HepG2 (cell line): ENCODE data around the gene HNRNPL. TPM values are rescaled to one million over a fixed set of nuclear protein-coding genes. Genes with fewer than 3 reads are reported as not detected.
"Not testable (repeated sequence)": the region's sequence is repeated elsewhere in the genome, so short reads cannot be mapped to it uniquely, and the experiment has no call there.

Source experiments
- ATAC-seq: fragments of 200-7000 bp; cut with Tn5 transposase; 3 replicates; pipeline ENCODE4 v1.9.1; 2020; ENCODE audit warnings: mild to moderate bottlenecking, moderate library complexity
- BruUV-seq: library from RNA; stranded (reverse); fragments of 400-500 nt; replicated peaks from 2 replicates; lab custom pipeline; 2021; lab: Mats Ljungman, UMichigan
- CTCF ChIA-PET: fragments of 300-600 bp; formaldehyde crosslinking; extraction: SDS; loops from one replicate; lab custom pipeline; 2021; ENCODE audit warnings: low total read pairs, inconsistent platforms, low intra/inter-chr PET ratio; lab: Yijun Ruan, JAX
- POLR2A ChIA-PET: fragments of 350-600 bp; sonication (Branson Sonifier 250); formaldehyde crosslinking; loops from one replicate; lab custom pipeline; 2020; ENCODE audit warnings: antibody characterized with exemption, inconsistent platforms; lab: Yijun Ruan, JAX
- DNase-seq: peaks from one replicate; pipeline ENCODE4 v3.0.0-alpha.2; 2015; ENCODE audit warnings: low spot score
- FAIRE-seq: peaks from 3 replicates; lab custom pipeline; 2011; peaks lifted over from hg19 to GRCh38; lab: Jason Lieb, UNC
- H2AFZ ChIP-seq: one replicate; pipeline ENCODE4 v1.6.1; 2011; ENCODE audit warnings: low read length, inconsistent platforms
- H3K27ac ChIP-seq: fragments of 300-600 bp; 3 replicates; pipeline ENCODE4 v1.8.0; 2011; ENCODE audit warnings: mixed run types, mild to moderate bottlenecking, mixed read lengths, low read length, inconsistent platforms; ENCODE audit not compliant: insufficient read depth; ENCODE audit errors: extremely low read length
- H3K27me3 ChIP-seq, 2 experiments: fragments of 200-600 bp in 1 of 2; 2 replicates in 1 of 2; 3 replicates in 1 of 2; pipeline versions ENCODE4 v1.6.0 to v1.8.0; 2011; ENCODE audit warnings: low read length in 2 of 2, mild to moderate bottlenecking in 2 of 2, moderate library complexity in 2 of 2, inconsistent platforms in 1 of 2; ENCODE audit not compliant: insufficient read depth in 2 of 2, control insufficient read depth in 1 of 2
- H3K36me3 ChIP-seq, 2 experiments: fragments of 200-600 bp in 1 of 2; replicated peaks in 1 of 2; 2 replicates in 1 of 2; 3 replicates in 1 of 2; pipeline versions ENCODE4 v1.5.1 to v1.8.0; 2011; ENCODE audit warnings: low read length in 2 of 2, inconsistent platforms in 1 of 2; ENCODE audit not compliant: insufficient read depth in 2 of 2, control insufficient read depth in 1 of 2
- H3K4me1 ChIP-seq: 2 replicates; pipeline ENCODE4 v1.5.1; 2012; ENCODE audit warnings: low read length, inconsistent platforms; ENCODE audit not compliant: insufficient read depth
- H3K4me2 ChIP-seq: 2 replicates; pipeline ENCODE4 v1.6.0; 2011; ENCODE audit warnings: low read depth, low read length, inconsistent platforms
- H3K4me3 ChIP-seq, 3 experiments: fragments of 200-600 bp in 1 of 3; sonication (generic), shearing (Covaris generic) in 1 of 3; replicated peaks in 1 of 3; 2 replicates each; pipeline ENCODE4 v1.5.1; 2011 to 2016; ENCODE audit warnings: low read length in 3 of 3, inconsistent platforms in 2 of 3, low read depth in 2 of 3, mild to moderate bottlenecking in 2 of 3, control low read depth in 1 of 3, mixed read lengths in 1 of 3; ENCODE audit not compliant: insufficient read depth in 1 of 3
- H3K79me2 ChIP-seq: one replicate; pipeline ENCODE4 v1.6.1; 2011; ENCODE audit warnings: low read length, inconsistent platforms; ENCODE audit not compliant: insufficient read depth
- H3K9ac ChIP-seq: 2 replicates; pipeline ENCODE4 v1.6.0; 2011; ENCODE audit warnings: mild to moderate bottlenecking, low read depth, low read length, inconsistent platforms; ENCODE audit not compliant: insufficient read depth
- H3K9me3 ChIP-seq: 2 replicates; pipeline ENCODE4 v1.5.1; 2012; ENCODE audit warnings: mild to moderate bottlenecking, low read length
- H4K20me1 ChIP-seq: 2 replicates; pipeline ENCODE4 v1.6.0; 2011; ENCODE audit warnings: inconsistent platforms, mild to moderate bottlenecking, low read length, moderate library complexity; ENCODE audit not compliant: insufficient read depth
- ATF4 ChIP-seq, 2 experiments: fragments of 450-650 bp in 1 of 2; sonication (generic) in 1 of 2; formaldehyde crosslinking; IDR thresholded peaks; 2 replicates each; pipeline versions ENCODE4 v1.5.0 to v1.8.0; 2020 to 2022; ENCODE audit warnings: mild to moderate bottlenecking in 1 of 2, missing genetic modification reagents in 1 of 2
- CEBPB ChIP-seq: IDR thresholded peaks from 2 replicates; pipeline ENCODE4 v1.6.1; 2011; ENCODE audit warnings: low read depth, low read length, improper control_type of control experiment, borderline replicate concordance
- CEBPG ChIP-seq: IDR thresholded peaks from 2 replicates; pipeline ENCODE4 v1.6.1; 2016
- ZBTB33 ChIP-seq: sonication (generic); formaldehyde crosslinking; IDR thresholded peaks from 2 replicates; pipeline ENCODE4 v1.4.0; 2020; ENCODE audit warnings: missing genetic modification reagents
- WGBS: methylation state at CpG from one replicate; pipeline ENCODE4 v1.1.6; 2017; ENCODE audit warnings: low lambda C conversion rate; 5-methylcytosine and 5-hydroxymethylcytosine counted together
- in situ Hi-C: cut with HindIII; loops from 2 replicates; pipeline ENCODE4 v1.10.0; 2017; ENCODE audit warnings: low pct_unique_long_range_greater_than_20kb; ENCODE audit not compliant: extremely low pct_ligation_motif_present
- intact Hi-C: fragments of 100-400 bp; cut with micrococcal nuclease; formaldehyde crosslinking; loops from one replicate; pipeline ENCODE4 v1.10.0; 2022; ENCODE audit not compliant: unreplicated experiment
- polyA plus RNA-seq, 8 experiments: library from polyadenylated mRNA; depleted of rRNA in 3 of 8; stranded (reverse) in 7 of 8; unstranded in 1 of 8; fragments of >200 nt; fragmentation: Illumina TruSeq in 4 of 8; extraction: Trizol in 4 of 8; gene quantifications; 2 replicates each; pipeline versions ENCODE4 v1.2.1 to v1.2.3, GENCODE V29; 2011 to 2016; ENCODE audit warnings: low read depth in 4 of 8, missing spikeins in 1 of 8, mixed read lengths in 1 of 8; ENCODE audit not compliant: insufficient read depth in 1 of 8
- total RNA-seq, 5 experiments: library from RNA; depleted of rRNA; stranded (reverse); fragments of >200 nt; fragmentation: Illumina TruSeq; extraction: Trizol; gene quantifications; 2 replicates each; pipeline ENCODE4 v1.2.3, GENCODE V29; 2016; ENCODE audit warnings: low read depth in 1 of 5

Gene HNRNPL
- total and polyA plus RNA-seq, 2 of the 13 experiments (the other 11 are each of a cell fraction or from before 2014, with no cell fraction given) = 156 to 278 TPM

GRCh38 chr19:38829203-38829602 lies 20.6 kb downstream of the HNRNPL start:
- FAIRE-seq, ATAC-seq, H2AFZ ChIP-seq, intact Hi-C loops, H3K79me2 ChIP-seq, CTCF ChIA-PET, H4K20me1 ChIP-seq, DNase-seq, H3K4me3 ChIP-seq, H3K27me3 ChIP-seq, in situ Hi-C loops, H3K9ac ChIP-seq, H3K9me3 ChIP-seq, H3K4me2 ChIP-seq, H3K27ac ChIP-seq, BruUV-seq: not testable (repeated sequence)
- WGBS = 99% methylated on average over 7 of the region's 7 CpGs
- Histone ChIP-seq H3K4me1 (peaks cover 46% of the 10 kb centered on the region), H3K36me3 (peaks cover 5 to 19% of the 10 kb centered on the region in 2 experiments; a peak in 4 of 5 replicates)
- POLR2A ChIA-PET = interaction anchor here (0.6 to 2.3 kb wide), 2 partner anchors 10 to 20 kb away, joined by 3 to 8 read pairs; no protein-coding TSS in a partner anchor
- TF ChIP-seq ATF4 (CRISPR knock-in tag; IDR thresholded peaks at IDR 0.05) = peak in 1 of 2 experiments; percentile 64; a peak in 2 of 4 replicates
- peak; percentile 37; the same call in 1 of the 2 replicates for TF ChIP-seq ZBTB33 (CRISPR knock-in tag)
- TF ChIP-seq CEBPB = peak; percentile 83
- peak; percentile 39; the same call in 1 of the 2 replicates for TF ChIP-seq CEBPG (CRISPR knock-in tag)
